Astrocyte (in vitro differentiated cells and primary cell): ENCODE measurements around the gene CCDC57. TPM values are rescaled to one million over a fixed set of nuclear protein-coding genes. Genes with fewer than 3 reads are reported as not detected.

Experiments
- DNase-seq: peaks from one replicate; pipeline ENCODE4 v3.0.0-alpha.2; 2010; ENCODE audit warnings: low read depth
- FAIRE-seq: peaks from 2 replicates; lab custom pipeline; 2011; peaks lifted over from hg19 to GRCh38; lab: Jason Lieb, UNC
- H2AFZ ChIP-seq: 2 replicates; pipeline ENCODE4 v1.6.0; 2012; ENCODE audit warnings: low read depth, low read length, inconsistent platforms
- H3K27ac ChIP-seq: 2 replicates; pipeline ENCODE4 v1.5.1; 2011; ENCODE audit warnings: low read depth, low read length, inconsistent platforms
- H3K27me3 ChIP-seq: 2 replicates; pipeline ENCODE4 v1.6.0; 2011; ENCODE audit warnings: low read length, inconsistent platforms; ENCODE audit not compliant: insufficient read depth
- H3K36me3 ChIP-seq: 2 replicates; pipeline ENCODE4 v1.5.1; 2011; ENCODE audit warnings: low read length, inconsistent platforms; ENCODE audit not compliant: insufficient read depth
- H3K4me1 ChIP-seq: 2 replicates; pipeline ENCODE4 v1.5.1; 2011; ENCODE audit warnings: low read length, inconsistent platforms; ENCODE audit not compliant: insufficient read depth
- H3K4me2 ChIP-seq: 2 replicates; pipeline ENCODE4 v1.6.0; 2012; ENCODE audit warnings: low read length, inconsistent platforms
- H3K4me3 ChIP-seq: 2 replicates; pipeline ENCODE4 v1.5.1; 2011; ENCODE audit warnings: low read depth, mild to moderate bottlenecking, low read length, inconsistent platforms; ENCODE audit not compliant: insufficient read depth
- H3K79me2 ChIP-seq: 2 replicates; pipeline ENCODE4 v1.6.0; 2012; ENCODE audit warnings: mild to moderate bottlenecking, low read length, inconsistent platforms; ENCODE audit not compliant: insufficient read depth
- H3K9ac ChIP-seq: 2 replicates; pipeline ENCODE4 v1.6.0; 2012; ENCODE audit warnings: mild to moderate bottlenecking, low read length, inconsistent platforms
- H3K9me3 ChIP-seq: 2 replicates; pipeline ENCODE4 v1.5.1; 2012; ENCODE audit warnings: low read depth, mild to moderate bottlenecking, low read length, inconsistent platforms; ENCODE audit not compliant: insufficient read depth
- H4K20me1 ChIP-seq: 2 replicates; pipeline ENCODE4 v1.6.0; 2012; ENCODE audit warnings: low read length, inconsistent platforms; ENCODE audit not compliant: insufficient read depth
- H3K27ac Mint-ChIP-seq: one replicate; pipeline ENCODE4 v1.8.0; 2021; ENCODE audit warnings: mild to moderate bottlenecking, mixed read lengths; ENCODE audit not compliant: unreplicated experiment
- H3K27me3 Mint-ChIP-seq: one replicate; pipeline ENCODE4 v1.8.0; 2021; ENCODE audit warnings: low read depth, mixed read lengths; ENCODE audit not compliant: unreplicated experiment
- H3K36me3 Mint-ChIP-seq: one replicate; pipeline ENCODE4 v1.8.0; 2021; ENCODE audit warnings: low read depth, mixed read lengths; ENCODE audit not compliant: unreplicated experiment
- H3K4me1 Mint-ChIP-seq: one replicate; pipeline ENCODE4 v1.8.0; 2021; ENCODE audit warnings: low read depth, mixed read lengths; ENCODE audit not compliant: unreplicated experiment
- H3K4me3 Mint-ChIP-seq: one replicate; pipeline ENCODE4 v1.8.0; 2021; ENCODE audit warnings: mild to moderate bottlenecking, moderate library complexity, mixed read lengths; ENCODE audit not compliant: unreplicated experiment
- H3K9me3 Mint-ChIP-seq: one replicate; pipeline ENCODE4 v1.8.0; 2021; ENCODE audit warnings: mild to moderate bottlenecking, mixed read lengths; ENCODE audit not compliant: unreplicated experiment
- CTCF ChIP-seq: IDR thresholded peaks from 2 replicates; pipeline ENCODE4 v1.5.1; 2011; ENCODE audit warnings: low read depth, mild to moderate bottlenecking, inconsistent platforms, low read length, moderate library complexity; ENCODE audit not compliant: insufficient read depth
- EZH2 ChIP-seq: IDR thresholded peaks from 2 replicates; pipeline ENCODE4 v1.6.1; 2012; ENCODE audit warnings: mild to moderate bottlenecking, low read length, inconsistent platforms; ENCODE audit not compliant: insufficient read depth
- total RNA-seq: library from RNA; stranded (reverse); gene quantifications from 2 replicates; pipeline ENCODE4 v1.2.1, GENCODE V29; 2021

The CCDC57 gene
- total RNA-seq, 1 donor from 2014 or later: 20.4 TPM

GRCh38 chr17:82151106-82151957 lies 61.3 kb downstream of the CCDC57 start:
- H3K4me3 Mint-ChIP-seq: no peak overlapping the region
- H3K27ac Mint-ChIP-seq: no peak overlapping the region
- Histone ChIP-seq H3K9ac (no peak overlapping the region), H3K79me2 (no peaks in the 10 kb centered on the region), H4K20me1 (no peaks in the 10 kb centered on the region), H3K27me3 (no peaks in the 10 kb centered on the region), H3K27ac (no peak overlapping the region), H3K9me3 (no peaks in the 10 kb centered on the region), H3K4me3 (no peak overlapping the region), H3K4me2 (no peak overlapping the region), H3K4me1 (no peaks in the 10 kb centered on the region), H2AFZ (no peak overlapping the region), H3K36me3 (no peaks in the 10 kb centered on the region)
- no peaks in the 10 kb centered on the region for H3K9me3 Mint-ChIP-seq
- H3K27me3 Mint-ChIP-seq: peaks cover 1% of the 10 kb centered on the region
- no peak for FAIRE-seq
- H3K36me3 Mint-ChIP-seq: peaks cover 10% of the 10 kb centered on the region
- no peak for TF ChIP-seq EZH2
- TF ChIP-seq CTCF: no peak
- no peaks in the 10 kb centered on the region for H3K4me1 Mint-ChIP-seq
- no peak for DNase-seq

GRCh38 chr17:82149401-82150099 lies 63.1 kb downstream of the CCDC57 start:
- Histone ChIP-seq H3K9me3 (no peaks in the 10 kb centered on the region), H3K36me3 (no peaks in the 10 kb centered on the region), H4K20me1 (no peaks in the 10 kb centered on the region), H3K79me2 (no peaks in the 10 kb centered on the region), H3K4me2 (no peak overlapping the region), H3K27ac (no peak overlapping the region), H3K9ac (no peak overlapping the region), H3K27me3 (no peaks in the 10 kb centered on the region), H2AFZ (no peak overlapping the region), H3K4me3 (no peak overlapping the region), H3K4me1 (no peaks in the 10 kb centered on the region)
- H3K36me3 Mint-ChIP-seq: peaks cover 7% of the 10 kb centered on the region
- H3K27me3 Mint-ChIP-seq: peaks cover 1% of the 10 kb centered on the region
- H3K4me3 Mint-ChIP-seq: no peak overlapping the region
- DNase-seq (no peak), FAIRE-seq (no peak)
- H3K4me1 Mint-ChIP-seq: no peaks in the 10 kb centered on the region
- H3K27ac Mint-ChIP-seq: no peak overlapping the region
- TF ChIP-seq CTCF: no peak
- no peak for TF ChIP-seq EZH2
- no peaks in the 10 kb centered on the region for H3K9me3 Mint-ChIP-seq
